Myocyte (in vitro differentiated cells): ENCODE data around the gene TMEM87B. TPM values are rescaled to one million over a fixed set of nuclear protein-coding genes. Genes with fewer than 3 reads are reported as not detected.

Experiments used
- DNase-seq: peaks from one replicate; pipeline ENCODE4 v3.0.0-alpha.2; 2012; ENCODE audit warnings: low read depth
- polyA plus RNA-seq: library from polyadenylated mRNA; unstranded; fragments of >200 nt; gene quantifications from one replicate; pipeline ENCODE4 v1.2.1, GENCODE V29; 2012; ENCODE audit warnings: missing spikeins
- total RNA-seq: library from RNA; depleted of rRNA; stranded (reverse); fragments of >200 nt; gene quantifications from 2 replicates; pipeline ENCODE4 v1.2.3, GENCODE V29; 2014

Gene TMEM87B
- 14.5 and 32.3 TPM in 2 replicates for total RNA-seq
- 14.1 TPM for polyA plus RNA-seq

- DNase-seq, result peak; percentile 96
Measured at GRCh38 chr2:112054847-112055729, at the start of gene TMEM87B. Gene TMEM87B, plus strand, starts transcription at chr2:112055269. Its CDS starts 323 bp downstream, at chr2:112055592.

- no peak for DNase-seq
Measured at GRCh38 chr2:112005406-112006075, 49.5 kb upstream of the TMEM87B start.

GRCh38 chr2:112006076-112006410, 49.0 kb upstream of the TMEM87B start:
- DNase-seq, result peak; percentile 49

- no peak for DNase-seq
Measured at GRCh38 chr2:112007493-112007892, 47.6 kb upstream of the TMEM87B start.

- no peak for DNase-seq
Measured at GRCh38 chr2:112008910-112009485, 46.1 kb upstream of the TMEM87B start.

- no peak for DNase-seq
Measured at GRCh38 chr2:112010751-112011150, 44.3 kb upstream of the TMEM87B start.

- DNase-seq, result no peak
Measured at GRCh38 chr2:112012556-112012955, 42.5 kb upstream of the TMEM87B start.

- DNase-seq, result no peak
Measured at GRCh38 chr2:112018846-112019245, 36.2 kb upstream of the TMEM87B start.

GRCh38 chr2:112019569-112019982, 35.5 kb upstream of the TMEM87B start:
- DNase-seq, result no peak

- no peak for DNase-seq
Measured at GRCh38 chr2:112020561-112020960, 34.5 kb upstream of the TMEM87B start.

- no peak for DNase-seq
Measured at GRCh38 chr2:112021290-112021689, 33.8 kb upstream of the TMEM87B start.

GRCh38 chr2:112021781-112022231, 33.3 kb upstream of the TMEM87B start:
- DNase-seq, result peak; percentile 12

- DNase-seq, result no peak
Measured at GRCh38 chr2:112023707-112024106, 31.4 kb upstream of the TMEM87B start.

GRCh38 chr2:112024231-112024630, 30.8 kb upstream of the TMEM87B start:
- no peak for DNase-seq

- DNase-seq, result no peak
Measured at GRCh38 chr2:112024896-112025491, 30.1 kb upstream of the TMEM87B start.

- DNase-seq, result no peak
Measured at GRCh38 chr2:112026509-112026908, 28.6 kb upstream of the TMEM87B start.

- DNase-seq, result no peak
Measured at GRCh38 chr2:112027767-112028166, 27.3 kb upstream of the TMEM87B start.

- no peak for DNase-seq
Measured at GRCh38 chr2:112029164-112029563, 25.9 kb upstream of the TMEM87B start.

GRCh38 chr2:112031473-112032223, 23.4 kb upstream of the TMEM87B start:
- peak; percentile 22 for DNase-seq

- peak; percentile 3 for DNase-seq
Measured at GRCh38 chr2:112032224-112032586, 22.9 kb upstream of the TMEM87B start.
